Activated B cell treated with CpG ODN at 0.5 μM for 24 hours (primary cell): ENCODE results near the gene MCC. TPM values are rescaled to one million over a fixed set of nuclear protein-coding genes. Genes with fewer than 3 reads are reported as not detected.

Source experiments
- ATAC-seq: fragments of 200-7000 bp; cut with Tn5 transposase; one replicate; pipeline ENCODE4 v1.10.0; 2021; ENCODE audit warnings: low read depth, mild to moderate bottlenecking, moderate library complexity
- CTCF ChIA-PET: fragments of 350-600 bp; sonication (Branson Sonifier 250); formaldehyde crosslinking; loops from one replicate; lab custom pipeline; 2021; ENCODE audit warnings: antibody characterized with exemption; lab: Charles Lee
- POLR2A ChIA-PET: fragments of 350-600 bp; sonication (Branson Sonifier 250); formaldehyde crosslinking; loops from one replicate; lab custom pipeline; 2021; ENCODE audit warnings: antibody characterized with exemption; lab: Charles Lee
- DNase-seq: peaks from one replicate; pipeline ENCODE4 v3.0.0; 2022
- H3K27ac Mint-ChIP-seq: one replicate; pipeline ENCODE4 v1.8.0; 2020; ENCODE audit warnings: mixed read lengths
- H3K27me3 Mint-ChIP-seq: one replicate; pipeline ENCODE4 v1.8.0; 2021; ENCODE audit warnings: mixed read lengths
- H3K36me3 Mint-ChIP-seq: one replicate; pipeline ENCODE4 v1.8.0; 2021; ENCODE audit warnings: low read depth, mixed read lengths
- H3K4me1 Mint-ChIP-seq: one replicate; pipeline ENCODE4 v1.8.0; 2021; ENCODE audit warnings: mixed read lengths
- H3K4me3 Mint-ChIP-seq: one replicate; pipeline ENCODE4 v1.8.0; 2020; ENCODE audit warnings: mild to moderate bottlenecking, mixed read lengths
- H3K9me3 Mint-ChIP-seq: one replicate; pipeline ENCODE4 v1.8.0; 2020; ENCODE audit warnings: mixed read lengths
- CTCF ChIP-seq: fragments of 200-600 bp; IDR thresholded peaks from one replicate; pipeline ENCODE4 v1.8.0; 2022; ENCODE audit warnings: antibody characterized with exemption, mild to moderate bottlenecking
- intact Hi-C: fragments of 100-400 bp; cut with micrococcal nuclease; formaldehyde crosslinking; loops from one replicate; pipeline ENCODE4 v1.15.1; 2024
- total RNA-seq: library from RNA; stranded (reverse); gene quantifications from 2 replicates; pipeline ENCODE4 v1.2.3, GENCODE V29; 2022

Gene MCC
- total RNA-seq, 1 donor from 2014 or later = 0.22 TPM

GRCh38 chr5:113448252-113448651 lies 40.0 kb downstream of the MCC start:
- DNase-seq (no peak), ATAC-seq (no peak)
- Mint-ChIP-seq H3K4me3 (no peak overlapping the region), H3K27ac (no peak overlapping the region), H3K27me3 (peaks cover 10% of the 10 kb centered on the region), H3K9me3 (peaks cover 4% of the 10 kb centered on the region), H3K36me3 (no peaks in the 10 kb centered on the region), H3K4me1 (no peaks in the 10 kb centered on the region)
- ChIA-PET CTCF (no interaction called here), POLR2A (no interaction called here)
- intact Hi-C loops = no loop called here
- no peak for TF ChIP-seq CTCF

GRCh38 chr5:113447498-113448050 lies 40.7 kb downstream of the MCC start:
- no peak for TF ChIP-seq CTCF
- ChIA-PET CTCF (no interaction called here), POLR2A (no interaction called here)
- H3K4me1 Mint-ChIP-seq = no peaks in the 10 kb centered on the region
- H3K9me3 Mint-ChIP-seq = peaks cover 9% of the 10 kb centered on the region
- peaks cover 10% of the 10 kb centered on the region for H3K27me3 Mint-ChIP-seq
- intact Hi-C loops = no loop called here
- H3K36me3 Mint-ChIP-seq = no peaks in the 10 kb centered on the region
- no peak overlapping the region for H3K27ac Mint-ChIP-seq
- DNase-seq (no peak), ATAC-seq (no peak)
- H3K4me3 Mint-ChIP-seq = no peak overlapping the region

- ATAC-seq (no peak), DNase-seq (no peak)
- Mint-ChIP-seq H3K27ac (no peak overlapping the region), H3K9me3 (peaks cover 9% of the 10 kb centered on the region), H3K4me3 (no peak overlapping the region), H3K36me3 (no peaks in the 10 kb centered on the region), H3K4me1 (no peaks in the 10 kb centered on the region), H3K27me3 (peaks cover 10% of the 10 kb centered on the region)
- intact Hi-C loops = no loop called here
- POLR2A ChIA-PET = no interaction called here
- CTCF ChIA-PET = no interaction called here
- no peak for TF ChIP-seq CTCF
Measured at GRCh38 chr5:113446358-113446927, 41.8 kb downstream of the MCC start.

- Mint-ChIP-seq H3K27ac (no peak overlapping the region), H3K36me3 (no peaks in the 10 kb centered on the region), H3K4me3 (no peak overlapping the region), H3K9me3 (no peaks in the 10 kb centered on the region), H3K4me1 (no peaks in the 10 kb centered on the region), H3K27me3 (no peaks in the 10 kb centered on the region)
- intact Hi-C loops = no loop called here
- no peak for DNase-seq
- CTCF ChIA-PET = no interaction called here
- POLR2A ChIA-PET = no interaction called here
- no peak for TF ChIP-seq CTCF
- no peak for ATAC-seq
Measured at GRCh38 chr5:113437111-113437510, 51.1 kb downstream of the MCC start.

GRCh38 chr5:113435575-113435974 lies 52.7 kb downstream of the MCC start:
- no peaks in the 10 kb centered on the region for H3K9me3 Mint-ChIP-seq
- ATAC-seq (no peak), DNase-seq (no peak)
- no peaks in the 10 kb centered on the region for H3K4me1 Mint-ChIP-seq
- H3K27ac Mint-ChIP-seq = no peak overlapping the region
- ChIA-PET POLR2A (no interaction called here), CTCF (no interaction called here)
- no peak for TF ChIP-seq CTCF
- intact Hi-C loops = no loop called here
- H3K27me3 Mint-ChIP-seq = no peaks in the 10 kb centered on the region
- H3K36me3 Mint-ChIP-seq = no peaks in the 10 kb centered on the region
- H3K4me3 Mint-ChIP-seq = no peak overlapping the region
